ENCODE measurements around the gene AP2A1. TPM values are rescaled to one million over a fixed set of nuclear protein-coding genes. Genes with fewer than 3 reads are reported as not detected.

AP2A1 gene
- total RNA-seq, 2 experiments from 2014 or later: 83.4 to 84.5 TPM

- no peak overlapping the region for H3K27ac Mint-ChIP-seq
- ATAC-seq (no peak), DNase-seq (no peak)
- POLR2A ChIA-PET: no interaction called here
- no peak overlapping the region for H3K4me3 Mint-ChIP-seq
- H3K9me3 Mint-ChIP-seq: no peaks in the 10 kb centered on the region
- peaks cover 26% of the 10 kb centered on the region for H3K36me3 Mint-ChIP-seq (ENCODE audit: low read depth)
- CTCF ChIA-PET: no interaction called here
- no peaks in the 10 kb centered on the region for H3K27me3 Mint-ChIP-seq
- intact Hi-C loops (cut with micrococcal nuclease): no loop called here
- peaks cover 7% of the 10 kb centered on the region for H3K4me1 Mint-ChIP-seq (ENCODE audit: low read depth)
- TF ChIP-seq, protein P1, sequence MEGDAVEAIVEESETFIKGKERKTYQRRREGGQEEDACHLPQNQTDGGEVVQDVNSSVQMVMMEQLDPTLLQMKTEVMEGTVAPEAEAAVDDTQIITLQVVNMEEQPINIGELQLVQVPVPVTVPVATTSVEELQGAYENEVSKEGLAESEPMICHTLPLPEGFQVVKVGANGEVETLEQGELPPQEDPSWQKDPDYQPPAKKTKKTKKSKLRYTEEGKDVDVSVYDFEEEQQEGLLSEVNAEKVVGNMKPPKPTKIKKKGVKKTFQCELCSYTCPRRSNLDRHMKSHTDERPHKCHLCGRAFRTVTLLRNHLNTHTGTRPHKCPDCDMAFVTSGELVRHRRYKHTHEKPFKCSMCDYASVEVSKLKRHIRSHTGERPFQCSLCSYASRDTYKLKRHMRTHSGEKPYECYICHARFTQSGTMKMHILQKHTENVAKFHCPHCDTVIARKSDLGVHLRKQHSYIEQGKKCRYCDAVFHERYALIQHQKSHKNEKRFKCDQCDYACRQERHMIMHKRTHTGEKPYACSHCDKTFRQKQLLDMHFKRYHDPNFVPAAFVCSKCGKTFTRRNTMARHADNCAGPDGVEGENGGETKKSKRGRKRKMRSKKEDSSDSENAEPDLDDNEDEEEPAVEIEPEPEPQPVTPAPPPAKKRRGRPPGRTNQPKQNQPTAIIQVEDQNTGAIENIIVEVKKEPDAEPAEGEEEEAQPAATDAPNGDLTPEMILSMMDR (IDR thresholded peaks at IDR 0.05): no peak
These were observed 36.2 kb downstream of the AP2A1 start for GRCh38 chr19:49802836-49803528.

DNA sequence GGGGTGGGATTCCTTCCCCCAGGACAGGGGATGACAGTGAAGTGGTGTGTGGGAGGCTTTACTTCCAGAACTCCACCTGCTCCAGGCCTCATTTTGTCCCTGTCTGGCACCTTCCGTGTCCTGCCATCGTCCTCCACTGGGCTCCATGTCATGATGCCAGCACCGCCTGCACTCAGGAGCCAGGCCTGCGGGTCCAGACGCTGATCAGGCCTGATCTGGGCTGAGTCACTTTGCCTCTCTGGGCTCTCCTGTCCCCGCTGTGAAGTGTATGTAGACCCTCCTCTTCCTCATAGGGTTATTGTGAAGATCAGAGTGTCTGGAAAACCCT is 36.7 kb downstream of the AP2A1 start:
- DNase-seq: no peak
- H3K27me3 Mint-ChIP-seq: no peaks in the 10 kb centered on the region
- H3K36me3 Mint-ChIP-seq (ENCODE audit: low read depth): peaks cover 26% of the 10 kb centered on the region
- CTCF ChIA-PET: no interaction called here
- peaks cover 11% of the 10 kb centered on the region for H3K4me1 Mint-ChIP-seq (ENCODE audit: low read depth)
- TF ChIP-seq, protein P1 (IDR thresholded peaks at IDR 0.05): no peak
- intact Hi-C loops (cut with micrococcal nuclease): no loop called here
- no peaks in the 10 kb centered on the region for H3K9me3 Mint-ChIP-seq
- POLR2A ChIA-PET: no interaction called here
- H3K4me3 Mint-ChIP-seq: no peak overlapping the region
- no peak overlapping the region for H3K27ac Mint-ChIP-seq
- ATAC-seq: no peak

DNA sequence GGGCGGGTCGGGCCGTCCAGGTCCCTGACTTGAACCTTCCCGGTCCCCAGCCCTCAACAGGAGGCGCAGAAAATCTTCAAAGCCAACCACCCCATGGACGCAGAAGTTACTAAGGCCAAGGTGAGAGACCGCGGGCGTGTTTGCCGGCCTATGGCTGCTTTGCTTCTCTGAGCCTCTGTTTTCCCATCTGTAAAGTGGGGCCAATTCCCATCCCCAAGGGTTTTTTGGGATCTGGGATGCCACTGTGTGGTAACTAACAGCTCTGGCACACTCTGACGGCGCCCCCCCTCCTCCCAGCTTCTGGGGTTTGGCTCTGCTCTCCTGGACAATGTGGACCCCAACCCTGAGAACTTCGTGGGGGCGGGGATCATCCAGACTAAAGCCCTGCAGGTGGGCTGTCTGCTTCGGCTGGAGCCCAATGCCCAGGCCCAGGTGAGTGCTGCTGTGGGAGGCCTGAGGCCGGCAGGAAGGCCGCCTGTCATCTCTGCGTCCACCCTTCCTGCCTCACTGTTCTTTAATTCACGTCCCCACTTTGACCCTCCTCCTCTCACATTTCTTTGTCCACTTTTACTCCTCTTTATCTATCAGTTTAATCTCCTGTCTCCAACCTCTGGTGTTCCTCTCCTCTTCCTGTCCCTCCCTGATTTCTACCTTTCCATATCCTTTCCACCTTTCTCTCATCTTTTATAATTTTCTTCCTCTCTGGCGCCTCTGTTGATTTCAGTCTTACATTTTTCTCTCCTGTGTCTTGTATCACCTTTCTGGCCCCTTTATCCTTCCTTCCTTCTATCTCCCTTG is 39.2 kb downstream of the AP2A1 start:
- CTCF ChIA-PET: no interaction called here
- DNase-seq: no peak
- Mint-ChIP-seq H3K27me3 (no peaks in the 10 kb centered on the region), H3K4me3 (no peak overlapping the region), H3K27ac (peak overlapping the region; percentile 39), H3K4me1 (ENCODE audit: low read depth) (peaks cover 25% of the 10 kb centered on the region), H3K9me3 (no peaks in the 10 kb centered on the region), H3K36me3 (ENCODE audit: low read depth) (peaks cover 27% of the 10 kb centered on the region)
- TF ChIP-seq, protein P1 (IDR thresholded peaks at IDR 0.05): no peak
- intact Hi-C loops (cut with micrococcal nuclease): no loop called here
- POLR2A ChIA-PET: no interaction called here
- ATAC-seq: no peak

DNA sequence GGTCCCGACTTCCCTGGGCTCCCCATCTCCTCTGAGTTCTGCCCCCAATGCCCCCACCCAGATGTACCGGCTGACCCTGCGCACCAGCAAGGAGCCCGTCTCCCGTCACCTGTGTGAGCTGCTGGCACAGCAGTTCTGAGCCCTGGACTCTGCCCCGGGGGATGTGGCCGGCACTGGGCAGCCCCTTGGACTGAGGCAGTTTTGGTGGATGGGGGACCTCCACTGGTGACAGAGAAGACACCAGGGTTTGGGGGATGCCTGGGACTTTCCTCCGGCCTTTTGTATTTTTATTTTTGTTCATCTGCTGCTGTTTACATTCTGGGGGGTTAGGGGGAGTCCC is 39.8 kb downstream of the AP2A1 start:
- ATAC-seq (no peak), DNase-seq (no peak)
- Mint-ChIP-seq H3K9me3 (no peaks in the 10 kb centered on the region), H3K27ac (peak overlapping the region; percentile 39), H3K4me3 (no peak overlapping the region), H3K27me3 (no peaks in the 10 kb centered on the region), H3K36me3 (ENCODE audit: low read depth) (peaks cover 27% of the 10 kb centered on the region), H3K4me1 (ENCODE audit: low read depth) (peaks cover 25% of the 10 kb centered on the region)
- ChIA-PET CTCF (no interaction called here), POLR2A (interaction anchor here (1.0 kb wide), 1 partner anchor 89 kb away, joined by 3 read pairs; no protein-coding TSS in a partner anchor)
- intact Hi-C loops (cut with micrococcal nuclease): no loop called here
- TF ChIP-seq, protein P1 (IDR thresholded peaks at IDR 0.05): no peak

All from activated CD8-positive, alpha-beta T cell treated with anti-CD3 and anti-CD28 coated beads for 36 hours (primary cell).